OCI-LY1 (cell line): ENCODE results near the gene KRTAP5-3.

Source experiments
- H2AFZ ChIP-seq: fragments of 200-600 bp; sonication (generic), shearing (Covaris generic); 2 replicates; pipeline ENCODE4 v1.6.0; 2014; ENCODE audit warnings: antibody characterized with exemption, mild to moderate bottlenecking, low read length
- H3F3A ChIP-seq: fragments of 200-600 bp; sonication (generic), shearing (Covaris generic); 2 replicates; pipeline ENCODE4 v1.6.0; 2014; ENCODE audit warnings: mild to moderate bottlenecking, antibody characterized with exemption, low read length, moderate library complexity; ENCODE audit not compliant: insufficient read depth
- H3K27ac ChIP-seq: fragments of 200-600 bp; sonication (generic); 2 replicates; pipeline ENCODE4 v1.5.1; 2014; ENCODE audit warnings: low read length, mixed run types, mild to moderate bottlenecking, low read depth; ENCODE audit not compliant: poor library complexity, severe bottlenecking
- H3K27me3 ChIP-seq: fragments of 200-600 bp; sonication (generic); 2 replicates; pipeline ENCODE4 v1.6.0; 2014; ENCODE audit warnings: antibody characterized with exemption, mild to moderate bottlenecking, low read length, moderate library complexity; ENCODE audit not compliant: insufficient read depth
- H3K36me3 ChIP-seq: fragments of 200-600 bp; sonication (generic); 2 replicates; pipeline ENCODE4 v1.6.1; 2014; ENCODE audit warnings: mild to moderate bottlenecking, antibody characterized with exemption, low read length, moderate library complexity, mixed read lengths; ENCODE audit not compliant: insufficient read depth
- H3K4me1 ChIP-seq: fragments of 200-600 bp; sonication (generic); 2 replicates; pipeline ENCODE4 v1.5.1; 2014; ENCODE audit warnings: mild to moderate bottlenecking, low read length, moderate library complexity; ENCODE audit not compliant: insufficient read depth, severe bottlenecking
- H3K4me2 ChIP-seq: fragments of 200-600 bp; sonication (generic), shearing (Covaris generic); 2 replicates; pipeline ENCODE4 v1.6.1; 2014; ENCODE audit warnings: low read length
- H3K4me3 ChIP-seq: fragments of 200-600 bp; sonication (generic); 2 replicates; pipeline ENCODE4 v1.5.1; 2014; ENCODE audit warnings: low read length, low read depth, mild to moderate bottlenecking, mixed read lengths; ENCODE audit not compliant: poor library complexity, severe bottlenecking
- H3K79me2 ChIP-seq: fragments of 200-600 bp; shearing (Covaris generic); 2 replicates; pipeline ENCODE4 v1.6.1; 2016; ENCODE audit warnings: mixed run types, low read length, mixed read lengths; ENCODE audit not compliant: insufficient read depth
- H3K9ac ChIP-seq: fragments of 200-600 bp; sonication (generic), shearing (Covaris generic); 2 replicates; pipeline ENCODE4 v1.6.1; 2014; ENCODE audit warnings: mild to moderate bottlenecking, low read length, mixed read lengths
- H3K9me2 ChIP-seq: fragments of 200-600 bp; sonication (generic), shearing (Covaris generic); 2 replicates; pipeline ENCODE4 v1.6.1; 2014; ENCODE audit warnings: low read depth, mild to moderate bottlenecking, low read length, mixed read lengths
- H3K9me3 ChIP-seq: fragments of 200-600 bp; shearing (Covaris generic); 2 replicates; pipeline ENCODE4 v1.6.1; 2014; ENCODE audit warnings: low read length, mixed read lengths
- H4K20me1 ChIP-seq: fragments of 200-600 bp; sonication (generic), shearing (Covaris generic); 2 replicates; pipeline ENCODE4 v1.6.0; 2016; ENCODE audit warnings: mild to moderate bottlenecking, low read length; ENCODE audit not compliant: insufficient read depth
- EZH2 ChIP-seq: fragments of 200-600 bp; sonication (generic), shearing (Covaris generic); IDR thresholded peaks from 2 replicates; pipeline ENCODE4 v1.8.0; 2017; ENCODE audit warnings: borderline replicate concordance, mixed run types, mild to moderate bottlenecking, antibody characterized with exemption, low read length, moderate library complexity, mixed read lengths
- TF ChIP-seq, protein P1 (sequence below): fragments of 200-600 bp; sonication (generic), shearing (Covaris generic); IDR thresholded peaks from 2 replicates; pipeline ENCODE4 v1.5.1; 2017; ENCODE audit warnings: mild to moderate bottlenecking, antibody characterized with exemption, low read length, moderate library complexity, mixed read lengths

Gene KRTAP5-3

GRCh38 chr11:1560649-1561251 lies 47.5 kb downstream of the KRTAP5-3 start:
- H3K36me3 ChIP-seq = no peaks in the 10 kb centered on the region
- 0 out of 2 replicates have a peak, but pooled peaks cover 9% of the 10 kb centered on the region for H3K27me3 ChIP-seq
- no peak overlapping the region for H3K4me3 ChIP-seq

GRCh38 chr11:1560002-1560648 lies 48.1 kb downstream of the KRTAP5-3 start:
- Histone ChIP-seq H3K9ac (no peak overlapping the region), H3K36me3 (no peaks in the 10 kb centered on the region), H3K27ac (no peak overlapping the region)

More at GRCh38 chr11:1560649-1561251, 47.5 kb downstream of the KRTAP5-3 start:
- H3K27ac ChIP-seq = no peak overlapping the region
- H4K20me1 ChIP-seq = no peaks in the 10 kb centered on the region
- no peak overlapping the region for H3K9ac ChIP-seq
- H3F3A ChIP-seq = no peaks in the 10 kb centered on the region
- no peaks in the 10 kb centered on the region for H3K79me2 ChIP-seq
- no peak overlapping the region for H2AFZ ChIP-seq
- H3K4me1 ChIP-seq = no peaks in the 10 kb centered on the region
- H3K4me2 ChIP-seq = no peak overlapping the region
- H3K9me3 ChIP-seq = no peaks in the 10 kb centered on the region
- TF ChIP-seq EZH2 = no peak
- TF ChIP-seq, protein P1, sequence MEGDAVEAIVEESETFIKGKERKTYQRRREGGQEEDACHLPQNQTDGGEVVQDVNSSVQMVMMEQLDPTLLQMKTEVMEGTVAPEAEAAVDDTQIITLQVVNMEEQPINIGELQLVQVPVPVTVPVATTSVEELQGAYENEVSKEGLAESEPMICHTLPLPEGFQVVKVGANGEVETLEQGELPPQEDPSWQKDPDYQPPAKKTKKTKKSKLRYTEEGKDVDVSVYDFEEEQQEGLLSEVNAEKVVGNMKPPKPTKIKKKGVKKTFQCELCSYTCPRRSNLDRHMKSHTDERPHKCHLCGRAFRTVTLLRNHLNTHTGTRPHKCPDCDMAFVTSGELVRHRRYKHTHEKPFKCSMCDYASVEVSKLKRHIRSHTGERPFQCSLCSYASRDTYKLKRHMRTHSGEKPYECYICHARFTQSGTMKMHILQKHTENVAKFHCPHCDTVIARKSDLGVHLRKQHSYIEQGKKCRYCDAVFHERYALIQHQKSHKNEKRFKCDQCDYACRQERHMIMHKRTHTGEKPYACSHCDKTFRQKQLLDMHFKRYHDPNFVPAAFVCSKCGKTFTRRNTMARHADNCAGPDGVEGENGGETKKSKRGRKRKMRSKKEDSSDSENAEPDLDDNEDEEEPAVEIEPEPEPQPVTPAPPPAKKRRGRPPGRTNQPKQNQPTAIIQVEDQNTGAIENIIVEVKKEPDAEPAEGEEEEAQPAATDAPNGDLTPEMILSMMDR = no peak
- H3K9me2 ChIP-seq = no peaks in the 10 kb centered on the region

GRCh38 chr11:1559111-1559951 lies 48.9 kb downstream of the KRTAP5-3 start:
- H3F3A ChIP-seq = no peaks in the 10 kb centered on the region
- H2AFZ ChIP-seq = no peak overlapping the region
- H3K9me3 ChIP-seq = no peaks in the 10 kb centered on the region
- TF ChIP-seq, protein P1 = no peak
- H3K27ac ChIP-seq = no peak overlapping the region
- H3K4me2 ChIP-seq = no peak overlapping the region
- no peak overlapping the region for H3K4me3 ChIP-seq
- no peaks in the 10 kb centered on the region for H3K36me3 ChIP-seq
- no peaks in the 10 kb centered on the region for H3K4me1 ChIP-seq
- H3K79me2 ChIP-seq = no peaks in the 10 kb centered on the region
- 0 out of 2 replicates have a peak, but pooled peaks cover 9% of the 10 kb centered on the region for H3K27me3 ChIP-seq
- H4K20me1 ChIP-seq = no peaks in the 10 kb centered on the region
- H3K9me2 ChIP-seq = no peaks in the 10 kb centered on the region
- H3K9ac ChIP-seq = no peak overlapping the region

More at GRCh38 chr11:1560002-1560648, 48.1 kb downstream of the KRTAP5-3 start:
- H3K4me2 ChIP-seq = no peak overlapping the region
- TF ChIP-seq, protein P1 = no peak
- no peak for TF ChIP-seq EZH2
- no peaks in the 10 kb centered on the region for H3K9me2 ChIP-seq
- no peaks in the 10 kb centered on the region for H3K9me3 ChIP-seq
- H3K4me1 ChIP-seq = no peaks in the 10 kb centered on the region
- H3K4me3 ChIP-seq = no peak overlapping the region
- no peak overlapping the region for H2AFZ ChIP-seq
- no peaks in the 10 kb centered on the region for H4K20me1 ChIP-seq
- H3K27me3 ChIP-seq = 0 out of 2 replicates have a peak, but pooled peaks cover 9% of the 10 kb centered on the region
- no peaks in the 10 kb centered on the region for H3F3A ChIP-seq
- H3K79me2 ChIP-seq = no peaks in the 10 kb centered on the region
